HTR-8/SVneo (cell line): ENCODE measurements around the gene SLC6A2.
"Not testable (repeated sequence)": the region's sequence is repeated elsewhere in the genome, so short reads cannot be mapped to it uniquely, and the experiment has no call there.

ENCODE experiments used
- DNase-seq: peaks from one replicate; pipeline ENCODE4 v3.0.0; 2011; ENCODE audit warnings: low spot score, mixed read lengths; ENCODE audit not compliant: insufficient read length
- FAIRE-seq: peaks from 2 replicates; lab custom pipeline; 2011; peaks lifted over from hg19 to GRCh38; lab: Jason Lieb, UNC

The SLC6A2 gene

DNA sequence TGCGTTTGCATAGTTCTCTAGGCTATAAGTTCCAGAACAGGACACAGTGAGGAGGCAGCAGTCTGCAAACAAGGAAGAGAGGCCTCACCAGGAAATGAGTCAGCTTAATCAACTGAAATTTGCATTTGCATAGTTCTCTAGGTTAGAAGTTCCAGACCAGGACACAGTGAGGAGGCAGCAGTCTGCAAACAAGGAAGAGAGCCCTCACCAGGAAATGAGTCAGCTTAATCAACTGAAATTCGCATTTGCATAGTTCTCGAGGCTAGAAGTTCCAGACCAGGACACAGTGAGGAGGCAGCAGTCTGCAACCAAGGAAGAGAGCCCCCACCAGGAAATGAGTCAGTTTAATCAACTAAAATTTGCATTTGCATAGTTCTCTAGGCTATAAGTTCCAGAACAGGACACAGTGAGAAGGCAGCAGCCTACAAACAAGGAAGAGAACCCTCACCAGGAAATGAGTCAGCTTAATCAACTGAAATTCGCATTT lies 97.4 kb downstream of the SLC6A2 start:
- DNase-seq: not testable (repeated sequence)

More for the DNA sequence above, 97.4 kb downstream of the SLC6A2 start:
- FAIRE-seq: not testable (repeated sequence)
